Activated CD4-positive, CD25-positive, alpha-beta regulatory T cell treated with anti-CD3 and anti-CD28 coated beads, Interleukin-2, amount 50 U/mL, for 16 hours (primary cell): ENCODE data around the gene IQCH.
A peak's percentile ranks its signal among the peaks of the same experiment; 100 is the strongest.

Source experiments
- DNase-seq: peaks from one replicate; pipeline ENCODE4 v3.0.0-alpha.2; 2020; ENCODE audit warnings: low read depth, low spot score

IQCH gene

DNA sequence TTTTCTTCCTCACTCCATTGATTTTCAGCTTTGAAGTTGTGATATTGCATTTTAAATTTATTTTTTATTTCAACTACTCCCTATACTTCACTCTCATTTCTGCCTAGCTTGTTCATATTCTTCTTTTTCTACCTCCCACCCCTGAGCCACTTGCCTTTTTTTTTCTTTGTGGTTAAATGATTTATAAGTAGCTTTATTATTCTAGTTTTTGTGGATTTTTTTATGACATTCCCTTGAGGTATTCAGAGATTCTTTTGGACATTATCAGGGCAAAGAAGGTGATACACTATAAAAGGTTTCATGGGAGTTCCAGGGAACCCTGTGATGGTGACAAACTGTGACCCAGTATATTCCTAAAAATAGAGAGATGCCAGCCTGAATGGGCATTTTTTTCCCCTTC, 269.6 kb downstream of the IQCH start:
- no peak for DNase-seq

GRCh38 chr15:67528513-67528912, 273.9 kb downstream of the IQCH start:
- DNase-seq, result no peak

DNA sequence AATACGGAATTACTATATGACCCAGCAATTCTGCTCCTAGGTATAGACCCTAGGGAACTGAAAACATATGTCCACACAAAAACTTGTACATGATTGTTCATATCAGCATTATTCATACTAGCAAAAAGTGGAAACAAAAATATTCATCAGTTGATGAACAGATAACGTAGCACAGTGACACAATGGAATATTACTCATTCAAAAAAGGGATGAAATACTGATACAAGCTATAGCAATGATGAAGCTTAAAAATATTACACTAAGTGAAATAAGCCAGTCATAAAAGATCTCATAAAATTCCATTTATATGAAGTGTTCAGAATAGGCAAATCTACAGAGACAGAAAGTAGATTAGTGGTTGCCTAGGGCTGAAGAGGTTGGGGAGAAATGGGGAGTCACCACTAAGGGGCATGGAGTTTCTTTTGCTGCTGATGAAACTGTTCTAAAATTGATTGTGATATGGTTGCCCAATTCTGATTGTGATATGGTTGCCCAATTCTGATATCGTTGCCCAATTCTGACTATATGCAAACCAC, 276.9 kb downstream of the IQCH start:
- DNase-seq, result no peak

GRCh38 chr15:67533873-67534272, 279.3 kb downstream of the IQCH start:
- no peak for DNase-seq

- no peak for DNase-seq
Observed at GRCh38 chr15:67534360-67534759, 279.8 kb downstream of the IQCH start.

DNA sequence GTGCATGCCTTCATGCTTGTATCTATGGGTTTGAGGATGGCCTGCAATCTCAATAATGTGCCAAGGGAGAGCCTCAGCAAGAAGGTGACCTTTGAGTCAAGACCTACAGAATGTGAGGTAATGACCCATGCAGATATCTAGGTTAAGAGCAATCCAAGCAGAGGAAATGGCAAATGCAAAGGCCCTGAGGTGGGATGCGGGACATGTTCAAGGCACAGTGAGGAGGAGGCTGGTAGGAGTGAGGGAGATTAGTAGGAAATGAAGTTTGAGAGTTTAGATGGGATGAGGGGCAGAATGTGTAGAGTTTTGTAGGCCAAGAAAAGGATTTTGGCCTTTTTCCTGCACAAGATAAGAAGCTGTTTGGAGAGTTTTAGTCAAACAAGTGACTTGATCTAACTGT, 283.2 kb downstream of the IQCH start:
- no peak for DNase-seq

GRCh38 chr15:67542420-67543347, 288.1 kb downstream of the IQCH start, which contains the start of gene MAP2K5:
Gene MAP2K5, plus strand, starts transcription at chr15:67542703. Its CDS starts 633 bp downstream, at chr15:67543336.
- DNase-seq, result peak; percentile 67

- DNase-seq, result no peak
Observed at GRCh38 chr15:67543348-67543718, 288.7 kb downstream of the IQCH start.

DNA sequence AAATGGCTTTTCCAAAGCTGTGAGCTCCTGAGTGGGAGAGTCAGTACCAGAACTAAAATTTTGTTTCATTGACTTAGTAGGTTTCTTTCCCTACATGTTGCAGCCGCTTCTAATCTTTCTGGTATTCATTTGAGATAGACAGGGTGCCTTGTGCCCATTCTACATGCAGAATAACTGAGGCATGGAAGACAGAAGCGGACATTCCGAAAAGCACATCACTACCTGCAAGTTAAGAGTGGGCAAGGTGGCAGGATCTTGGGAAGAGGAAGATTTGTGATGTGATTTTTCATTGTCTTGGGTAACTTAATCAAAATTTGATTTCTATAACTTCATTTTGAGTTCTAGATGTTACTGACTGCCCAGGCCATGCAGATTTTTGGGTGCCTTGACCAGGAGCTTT, 289.9 kb downstream of the IQCH start:
- no peak for DNase-seq

DNA sequence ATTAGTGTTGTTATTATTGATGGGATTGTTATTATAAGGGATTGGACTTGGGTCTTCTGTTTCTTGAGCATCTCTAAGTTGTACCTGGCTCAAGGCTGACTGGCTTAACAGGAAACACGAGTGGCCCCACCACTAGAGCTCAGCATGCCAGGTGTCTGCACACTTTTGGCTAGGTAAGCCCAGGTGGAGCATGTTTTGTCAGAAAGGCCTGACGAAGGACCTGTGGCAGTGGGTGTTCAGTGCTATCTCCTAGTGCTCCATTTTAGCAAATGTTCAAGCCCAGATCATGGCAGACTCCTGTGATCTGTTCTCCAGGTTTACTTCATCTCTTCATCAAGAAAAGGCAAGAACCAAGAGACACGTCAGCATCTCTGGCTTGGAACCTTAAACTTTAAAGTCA, 291.3 kb downstream of the IQCH start:
- no peak for DNase-seq

DNA sequence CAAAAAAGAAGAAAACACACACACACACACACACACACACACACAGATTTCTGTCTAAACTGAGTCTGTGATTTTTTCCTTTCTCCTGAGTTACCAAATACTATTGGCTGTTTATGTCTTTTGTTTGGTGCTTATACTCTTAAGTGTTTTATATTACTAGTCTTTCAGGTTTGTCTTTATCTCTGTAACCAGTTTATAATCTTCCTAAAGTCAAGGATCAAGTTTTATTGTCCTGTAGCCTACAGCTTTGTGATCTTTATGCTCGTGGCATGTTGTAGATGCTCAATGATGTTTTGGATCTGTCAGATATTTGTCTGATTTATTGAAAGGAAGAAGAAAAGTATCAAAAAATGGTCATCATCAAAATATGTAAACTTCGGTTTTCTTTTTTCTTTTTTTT, 292.5 kb downstream of the IQCH start:
- no peak for DNase-seq

DNA sequence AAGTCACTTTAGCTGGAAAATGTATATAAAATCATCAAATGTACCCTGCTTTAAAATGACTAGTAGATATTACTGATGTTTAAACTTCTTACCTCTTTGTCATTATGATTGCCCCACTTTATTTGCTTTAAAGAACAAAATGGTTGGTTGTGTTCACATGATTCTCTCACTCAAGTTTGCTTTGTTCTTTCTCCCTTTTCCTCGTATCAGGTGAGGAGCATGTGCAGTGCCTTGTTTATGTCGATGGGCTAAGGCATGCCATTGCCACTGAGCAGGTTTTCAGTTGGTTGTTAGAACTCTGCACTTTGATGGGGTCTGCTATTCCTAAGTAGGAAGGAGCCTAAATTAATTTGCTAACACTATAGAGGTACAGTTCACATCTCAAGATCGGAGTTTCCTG, 293.2 kb downstream of the IQCH start:
- no peak for DNase-seq

GRCh38 chr15:67548236-67548852, 293.8 kb downstream of the IQCH start:
- DNase-seq, result no peak

DNA sequence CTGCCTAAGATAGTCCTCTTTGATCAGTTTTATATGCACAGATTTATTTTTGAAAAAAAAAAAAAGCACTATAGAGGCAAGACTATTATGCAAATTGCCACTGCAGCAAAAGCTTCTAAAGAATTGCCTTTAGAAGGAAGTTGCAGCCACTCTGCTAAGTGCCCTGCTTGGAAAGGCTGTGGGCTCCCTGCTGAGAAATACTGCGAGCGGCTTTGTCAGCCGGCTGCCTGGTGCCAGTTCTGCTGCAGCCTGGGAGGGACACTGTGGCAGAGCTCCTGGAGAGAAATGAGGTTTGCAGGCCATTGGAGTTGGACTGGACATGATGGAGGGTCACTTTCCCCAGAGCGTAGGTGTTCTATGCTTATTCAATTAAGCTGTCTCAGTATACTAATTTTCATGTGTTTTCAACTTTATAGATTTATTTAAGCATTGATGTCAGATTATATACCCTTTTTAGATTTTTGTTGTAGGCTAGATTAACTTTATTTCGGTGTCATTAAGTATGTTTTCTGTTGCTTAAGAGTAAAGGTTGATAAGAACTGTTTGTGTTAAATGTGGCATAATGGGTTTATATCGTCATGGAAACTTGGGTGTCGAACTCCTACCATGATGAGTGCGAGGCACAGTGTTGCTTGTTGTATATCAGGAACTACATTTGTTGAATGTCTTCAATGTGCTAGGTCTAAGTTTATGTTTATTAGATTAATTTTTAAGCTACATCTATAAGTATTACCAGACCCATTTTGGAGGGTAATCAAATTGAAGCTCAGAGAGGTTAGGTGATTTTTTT, 294.5 kb downstream of the IQCH start:
- DNase-seq, result no peak

DNA sequence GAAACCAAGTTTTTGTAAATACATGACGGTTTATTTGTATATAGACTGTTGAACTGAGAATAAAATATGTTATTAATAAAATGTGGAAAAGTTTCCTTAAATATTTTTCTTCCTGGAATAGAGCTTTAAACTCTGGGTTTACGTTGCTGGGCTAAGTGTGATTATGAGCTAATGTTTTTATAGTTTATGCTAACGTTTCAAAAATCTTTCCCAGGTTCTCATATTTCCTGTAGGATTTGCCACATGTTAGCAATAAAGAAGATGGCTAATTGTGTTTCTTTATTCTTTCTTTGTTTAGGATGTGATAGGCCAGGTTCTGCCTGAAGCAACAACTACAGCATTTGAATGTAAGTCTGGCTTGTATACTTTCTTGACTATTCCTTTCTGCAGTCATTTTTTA, 295.1 kb downstream of the IQCH start:
- no peak for DNase-seq

GRCh38 chr15:67550522-67550921, 295.9 kb downstream of the IQCH start:
- DNase-seq, result no peak

DNA sequence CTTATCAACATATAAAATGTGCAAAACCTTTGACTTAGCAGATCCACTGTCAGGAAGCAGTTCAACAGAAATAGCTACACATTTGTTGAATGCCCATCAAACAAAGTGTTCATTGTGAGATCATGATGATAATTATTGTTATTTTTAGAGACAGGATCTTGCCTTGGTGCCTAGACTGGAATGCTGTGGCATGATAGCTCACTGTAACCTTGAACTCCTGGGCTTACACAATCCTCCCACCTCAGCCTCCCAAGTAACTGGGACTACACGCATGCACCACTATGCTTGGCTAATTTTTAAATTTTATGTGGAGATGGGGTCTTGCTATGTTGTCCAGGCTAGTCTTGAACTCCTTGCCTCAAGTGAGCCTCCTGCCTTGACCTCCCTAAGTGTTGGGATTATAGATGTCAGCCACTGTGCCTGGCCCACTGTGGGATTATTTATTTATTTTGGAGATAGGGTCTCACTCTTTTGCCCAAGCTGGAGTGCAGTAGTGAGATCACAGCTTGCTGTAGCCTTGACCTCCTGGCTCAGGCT, 296.7 kb downstream of the IQCH start:
- DNase-seq, result no peak
